GM21526 (cell line): ENCODE results near the gene ABCC3.

Experiments used
- ATAC-seq: cut with Tn5 transposase; IDR thresholded peaks from one replicate; pipeline ENCODE4 v1.9.1; 2021; ENCODE audit warnings: moderate library complexity; ENCODE audit not compliant: unreplicated experiment, low FRiP score

ABCC3 gene

DNA sequence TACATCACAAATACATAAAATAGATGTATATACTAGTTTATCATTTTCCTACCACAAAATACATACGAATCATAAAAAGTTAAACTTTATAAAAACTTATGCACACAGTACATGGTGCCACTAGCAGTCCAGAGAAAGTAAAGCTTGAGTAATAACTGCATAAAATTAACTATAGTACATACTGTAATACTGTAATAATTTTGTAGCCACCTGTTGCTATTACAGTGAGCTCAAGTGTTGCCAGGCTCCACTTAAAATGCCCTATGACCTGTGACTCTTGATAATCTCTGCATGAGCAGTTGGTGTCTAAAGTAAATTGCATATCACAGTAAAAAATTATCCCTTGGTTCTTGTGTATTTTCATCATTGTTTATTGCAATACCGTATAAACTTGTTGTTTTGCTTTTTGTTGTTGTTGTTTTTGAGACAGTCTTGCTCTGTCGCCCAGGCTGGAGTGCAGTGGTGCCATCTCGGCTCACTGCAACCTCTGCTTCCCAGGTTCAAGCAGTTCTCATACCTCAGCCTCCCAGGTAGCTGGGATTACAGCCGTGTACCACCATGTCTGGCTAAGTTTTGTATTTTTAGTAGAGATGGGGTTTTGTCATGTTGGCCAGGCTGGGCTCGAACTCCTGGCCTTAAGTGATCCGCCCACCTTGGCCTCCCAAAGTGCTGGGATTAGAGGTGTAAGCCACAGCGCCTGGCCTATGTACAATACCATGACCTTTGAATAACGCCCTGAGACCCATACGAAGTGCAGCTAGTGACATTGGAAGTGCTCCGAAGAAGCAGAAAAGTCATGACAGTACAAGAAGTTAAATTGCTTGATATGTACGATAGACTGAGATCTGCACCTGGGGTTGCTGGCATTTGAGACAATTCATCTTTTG, 91.3 kb downstream of the ABCC3 start:
- ATAC-seq = no peak

DNA sequence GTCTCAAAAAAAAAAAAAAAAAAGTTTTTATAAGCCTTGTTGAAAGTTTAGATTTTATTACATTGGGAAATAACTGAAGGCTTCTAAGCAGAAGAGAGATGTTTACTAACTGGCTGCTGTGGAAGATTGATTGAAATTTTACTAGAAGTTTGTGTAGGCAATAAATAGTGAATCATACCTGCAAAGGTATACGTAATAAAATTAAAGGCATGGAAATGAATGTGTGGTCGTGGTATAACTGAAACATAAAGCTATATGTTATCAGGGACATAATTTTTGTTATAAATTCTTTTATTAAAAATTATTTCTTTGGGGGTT, 93.4 kb downstream of the ABCC3 start:
- no peak for ATAC-seq

GRCh38 chr17:50728881-50729765, 94.4 kb downstream of the ABCC3 start:
- ATAC-seq = no peak

GRCh38 chr17:50731575-50732460, 97.1 kb downstream of the ABCC3 start:
- no peak for ATAC-seq

DNA sequence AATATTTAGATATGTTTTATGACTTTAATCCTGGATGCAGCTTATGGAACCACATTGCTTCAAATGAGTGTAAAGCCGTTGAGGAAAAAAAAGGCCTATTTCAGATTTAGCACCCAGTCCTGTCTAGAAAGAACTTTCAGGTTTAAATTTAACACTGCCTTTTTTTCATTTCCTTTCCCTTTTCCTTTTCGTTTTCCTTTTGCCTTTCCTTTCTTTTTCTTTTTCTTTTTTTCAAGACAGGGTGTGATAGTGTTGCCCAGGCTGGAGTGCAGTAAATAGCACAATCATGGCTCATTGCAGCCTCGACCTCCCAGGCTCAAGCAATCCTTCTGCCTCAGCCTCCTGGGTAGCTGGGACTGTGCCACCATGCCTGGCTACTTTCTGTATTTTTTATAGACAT, 100.6 kb downstream of the ABCC3 start:
- no peak for ATAC-seq

- ATAC-seq = no peak
These were observed 102.5 kb downstream of the ABCC3 start for GRCh38 chr17:50737118-50737698.

DNA sequence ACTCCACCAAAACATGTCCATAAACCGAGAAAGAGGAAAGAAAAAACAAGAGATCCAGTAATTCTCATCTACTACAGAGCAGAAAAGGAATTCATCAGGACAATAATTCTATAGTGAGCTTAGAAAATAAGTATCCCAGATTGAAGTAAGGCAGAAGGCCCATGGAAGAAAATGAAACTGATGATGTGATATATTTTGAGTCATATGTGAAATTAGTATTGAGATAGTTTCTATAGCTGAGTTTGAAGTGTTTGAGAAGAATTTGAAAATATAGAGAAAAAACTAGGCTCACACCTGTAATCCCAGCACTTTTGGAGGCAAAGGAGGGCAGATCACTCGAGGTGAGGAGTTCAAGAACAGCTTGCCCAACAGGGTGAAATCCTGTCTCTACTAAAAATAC, 104.4 kb downstream of the ABCC3 start:
- no peak for ATAC-seq
